ENCODE data around the gene SVIL. TPM values are rescaled to one million over a fixed set of nuclear protein-coding genes. Genes with fewer than 3 reads are reported as not detected.

The SVIL gene
- total and polyA plus RNA-seq, 4 donors: 3.1 to 26.0 (median 9.4) TPM

DNA sequence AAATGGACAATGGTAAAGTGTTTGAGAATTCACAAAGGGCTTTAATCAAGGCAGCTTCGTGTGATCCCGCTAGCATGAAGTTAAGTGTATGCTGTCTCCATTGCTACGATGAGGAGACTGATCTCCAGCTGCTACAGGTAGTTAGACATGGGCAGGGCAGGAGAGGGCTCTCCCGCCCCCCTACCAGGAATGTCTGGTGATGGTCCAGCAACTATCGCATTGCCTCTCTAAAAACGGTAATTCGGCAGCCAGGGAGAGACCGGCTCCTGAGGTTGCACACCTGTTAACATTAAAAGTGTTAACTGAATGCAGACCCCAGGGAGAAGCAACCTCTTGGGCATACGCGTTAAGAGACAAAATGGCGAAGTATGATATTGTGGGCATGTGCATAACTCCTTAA, 37.9 kb downstream of the SVIL start:
- no peaks in the 10 kb centered on the region for H3K4me1 ChIP-seq (ENCODE audit: control insufficient read depth in 4 of 4, insufficient read depth in 4 of 4, low read length in 3 of 4)
- WGBS: 96% methylated on average over 11 of the region's 11 CpGs
- no peak for DNase-seq (ENCODE audit: low spot score)
- no peak overlapping the region for H3K9ac ChIP-seq (ENCODE audit: low read depth in 1 of 2, low read length in 2 of 2)
- TF ChIP-seq, protein P1, sequence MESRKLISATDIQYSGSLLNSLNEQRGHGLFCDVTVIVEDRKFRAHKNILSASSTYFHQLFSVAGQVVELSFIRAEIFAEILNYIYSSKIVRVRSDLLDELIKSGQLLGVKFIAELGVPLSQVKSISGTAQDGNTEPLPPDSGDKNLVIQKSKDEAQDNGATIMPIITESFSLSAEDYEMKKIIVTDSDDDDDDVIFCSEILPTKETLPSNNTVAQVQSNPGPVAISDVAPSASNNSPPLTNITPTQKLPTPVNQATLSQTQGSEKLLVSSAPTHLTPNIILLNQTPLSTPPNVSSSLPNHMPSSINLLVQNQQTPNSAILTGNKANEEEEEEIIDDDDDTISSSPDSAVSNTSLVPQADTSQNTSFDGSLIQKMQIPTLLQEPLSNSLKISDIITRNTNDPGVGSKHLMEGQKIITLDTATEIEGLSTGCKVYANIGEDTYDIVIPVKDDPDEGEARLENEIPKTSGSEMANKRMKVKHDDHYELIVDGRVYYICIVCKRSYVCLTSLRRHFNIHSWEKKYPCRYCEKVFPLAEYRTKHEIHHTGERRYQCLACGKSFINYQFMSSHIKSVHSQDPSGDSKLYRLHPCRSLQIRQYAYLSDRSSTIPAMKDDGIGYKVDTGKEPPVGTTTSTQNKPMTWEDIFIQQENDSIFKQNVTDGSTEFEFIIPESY (IDR thresholded peaks at IDR 0.05): no peak
- no peaks in the 10 kb centered on the region for H3K9me3 ChIP-seq (ENCODE audit: control insufficient read depth in 4 of 4, low read length in 3 of 4)
- no peak overlapping the region for H3K4me3 ChIP-seq (ENCODE audit: low read depth in 1 of 3, low read length in 3 of 3)
- peaks cover 0 to 2% (median 0%) of the 10 kb centered on the region in 4 donors for H3K36me3 ChIP-seq (ENCODE audit: control insufficient read depth in 4 of 4, insufficient read depth in 3 of 4, low read depth in 1 of 4, low read length in 3 of 4)
- no peak overlapping the region for H3K27ac ChIP-seq (ENCODE audit: low read depth in 1 of 2, low read length in 2 of 2)
- no peaks in the 10 kb centered on the region for H3K27me3 ChIP-seq (ENCODE audit: control insufficient read depth in 4 of 4, insufficient read depth in 4 of 4, low read length in 3 of 4)

DNA sequence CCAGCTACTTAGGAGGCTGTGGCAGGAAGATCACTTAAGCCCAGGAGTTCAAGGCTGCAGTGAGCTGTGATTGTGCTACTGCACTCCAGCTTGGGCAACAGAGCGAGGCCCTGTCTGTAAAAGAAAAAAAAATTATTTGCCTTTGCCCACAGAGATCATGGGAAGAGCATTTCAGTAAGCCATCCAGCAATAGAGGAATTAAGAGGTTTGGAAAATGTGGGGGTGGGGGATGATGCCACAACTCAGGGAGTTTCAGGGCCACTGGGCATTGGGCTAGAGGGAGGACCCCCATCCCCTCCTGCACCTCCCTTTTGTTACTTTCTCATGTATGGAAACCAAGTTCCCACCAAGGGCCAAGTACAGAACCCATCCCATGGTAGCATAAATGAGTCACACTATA, 38.4 kb downstream of the SVIL start:
- Histone ChIP-seq H3K36me3 (ENCODE audit: control insufficient read depth in 4 of 4, insufficient read depth in 3 of 4, low read depth in 1 of 4, low read length in 3 of 4) (peaks cover 0 to 2% (median 0%) of the 10 kb centered on the region in 4 donors), H3K4me3 (ENCODE audit: low read depth in 1 of 3, low read length in 3 of 3) (no peak overlapping the region), H3K27me3 (ENCODE audit: control insufficient read depth in 4 of 4, insufficient read depth in 4 of 4, low read length in 3 of 4) (no peaks in the 10 kb centered on the region), H3K9ac (ENCODE audit: low read depth in 1 of 2, low read length in 2 of 2) (no peak overlapping the region), H3K4me1 (ENCODE audit: control insufficient read depth in 4 of 4, insufficient read depth in 4 of 4, low read length in 3 of 4) (no peaks in the 10 kb centered on the region), H3K9me3 (ENCODE audit: control insufficient read depth in 4 of 4, low read length in 3 of 4) (no peaks in the 10 kb centered on the region), H3K27ac (ENCODE audit: low read depth in 1 of 2, low read length in 2 of 2) (no peak overlapping the region)
- 95% methylated on average over 1 of the region's 1 CpG for WGBS
- no peak for TF ChIP-seq SP1 (IDR thresholded peaks at IDR 0.05)
- DNase-seq (ENCODE audit: low spot score): no peak

GRCh38 chr10:29595636-29596225, 39.0 kb downstream of the SVIL start:
- Histone ChIP-seq H3K9ac (ENCODE audit: low read depth in 1 of 2, low read length in 2 of 2) (no peak overlapping the region), H3K27me3 (ENCODE audit: control insufficient read depth in 4 of 4, insufficient read depth in 4 of 4, low read length in 3 of 4) (no peaks in the 10 kb centered on the region), H3K4me1 (ENCODE audit: control insufficient read depth in 4 of 4, insufficient read depth in 4 of 4, low read length in 3 of 4) (no peaks in the 10 kb centered on the region), H3K36me3 (ENCODE audit: control insufficient read depth in 4 of 4, insufficient read depth in 3 of 4, low read depth in 1 of 4, low read length in 3 of 4) (peaks cover 0 to 2% (median 0%) of the 10 kb centered on the region in 4 donors), H3K9me3 (ENCODE audit: control insufficient read depth in 4 of 4, low read length in 3 of 4) (no peaks in the 10 kb centered on the region), H3K4me3 (ENCODE audit: low read depth in 1 of 3, low read length in 3 of 3) (no peak overlapping the region), H3K27ac (ENCODE audit: low read depth in 1 of 2, low read length in 2 of 2) (no peak overlapping the region)
- 95% methylated on average over 10 of the region's 10 CpGs for WGBS
- DNase-seq (ENCODE audit: low spot score): no peak
- TF ChIP-seq MAX (IDR thresholded peaks at IDR 0.05) (no peak), SP1 (IDR thresholded peaks at IDR 0.05) (no peak), GABPA (IDR thresholded peaks at IDR 0.05 in 1 of 2, conservative IDR thresholded peaks at IDR 0.05 in 1 of 2) (no peak), EGR1 (IDR thresholded peaks at IDR 0.05; ENCODE audit: low read depth in 2 of 2) (no peak), FOXA1 (IDR thresholded peaks at IDR 0.05) (no peak), RXRA (IDR thresholded peaks at IDR 0.05) (no peak), TAF1 (conservative IDR thresholded peaks at IDR 0.05) (no peak), NR2F2 (IDR thresholded peaks at IDR 0.05) (no peak), RAD21 (IDR thresholded peaks at IDR 0.05) (no peak), JUND (IDR thresholded peaks at IDR 0.05) (no peak), HNF4G (IDR thresholded peaks at IDR 0.05) (no peak), YY1 (IDR thresholded peaks at IDR 0.05) (no peak)
- TF ChIP-seq, protein P1 (IDR thresholded peaks at IDR 0.05): no peak
- TF ChIP-seq, protein P2, sequence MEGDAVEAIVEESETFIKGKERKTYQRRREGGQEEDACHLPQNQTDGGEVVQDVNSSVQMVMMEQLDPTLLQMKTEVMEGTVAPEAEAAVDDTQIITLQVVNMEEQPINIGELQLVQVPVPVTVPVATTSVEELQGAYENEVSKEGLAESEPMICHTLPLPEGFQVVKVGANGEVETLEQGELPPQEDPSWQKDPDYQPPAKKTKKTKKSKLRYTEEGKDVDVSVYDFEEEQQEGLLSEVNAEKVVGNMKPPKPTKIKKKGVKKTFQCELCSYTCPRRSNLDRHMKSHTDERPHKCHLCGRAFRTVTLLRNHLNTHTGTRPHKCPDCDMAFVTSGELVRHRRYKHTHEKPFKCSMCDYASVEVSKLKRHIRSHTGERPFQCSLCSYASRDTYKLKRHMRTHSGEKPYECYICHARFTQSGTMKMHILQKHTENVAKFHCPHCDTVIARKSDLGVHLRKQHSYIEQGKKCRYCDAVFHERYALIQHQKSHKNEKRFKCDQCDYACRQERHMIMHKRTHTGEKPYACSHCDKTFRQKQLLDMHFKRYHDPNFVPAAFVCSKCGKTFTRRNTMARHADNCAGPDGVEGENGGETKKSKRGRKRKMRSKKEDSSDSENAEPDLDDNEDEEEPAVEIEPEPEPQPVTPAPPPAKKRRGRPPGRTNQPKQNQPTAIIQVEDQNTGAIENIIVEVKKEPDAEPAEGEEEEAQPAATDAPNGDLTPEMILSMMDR (IDR thresholded peaks at IDR 0.05; ENCODE audit: low read depth, low read length, missing input control): no peak
